ENCODE measurements around the gene ACTG2. TPM values are rescaled to one million over a fixed set of nuclear protein-coding genes. Genes with fewer than 3 reads are reported as not detected.

ACTG2 gene
- total and polyA plus RNA-seq, 2 donors (not counting 1 experiment from before 2014, with no cell fraction given) = not detected

DNA sequence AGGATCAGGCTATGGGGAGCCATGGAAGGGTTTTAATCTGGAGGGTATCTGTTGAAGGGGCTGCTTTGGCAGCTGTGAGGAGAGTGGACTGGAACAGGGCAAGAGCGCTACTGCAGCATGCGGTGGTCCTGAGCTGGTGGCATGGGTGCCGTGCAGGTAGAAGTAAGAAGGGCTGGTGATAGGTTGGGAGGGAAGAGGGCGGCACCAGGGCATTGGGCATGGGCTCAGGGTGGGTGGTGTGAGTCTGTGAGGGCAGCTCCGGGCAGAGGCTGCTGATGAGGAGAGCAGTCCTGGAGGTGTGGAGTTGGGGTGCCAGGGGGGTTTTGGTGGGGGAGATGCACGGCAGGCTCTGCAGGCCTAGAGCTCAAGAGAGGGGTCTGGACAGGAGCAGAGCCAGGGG, 2.1 kb downstream of the ACTG2 start:
- no peaks in the 10 kb centered on the region for H3K9me3 Mint-ChIP-seq (ENCODE audit: insufficient read depth)
- H3K4me3 Mint-ChIP-seq = no peak overlapping the region
- no peaks in the 10 kb centered on the region for H3K79me2 ChIP-seq (ENCODE audit: control insufficient read depth, insufficient read depth, low read length)
- peaks cover 13% of the 10 kb centered on the region for H3K27me3 Mint-ChIP-seq
- 83% methylated on average over 6 of the region's 6 CpGs for WGBS (ENCODE audit: insufficient coverage)
- no peaks in the 10 kb centered on the region for H4K20me1 ChIP-seq (ENCODE audit: control insufficient read depth, insufficient read depth, low read length, poor library complexity, severe bottlenecking)
- no peak overlapping the region for H3K9ac ChIP-seq (ENCODE audit: low read length)
- no peaks in the 10 kb centered on the region for H3K27me3 ChIP-seq (replicated peaks in 1 of 4; ENCODE audit: control extremely low read depth in 1 of 4, control insufficient read depth in 3 of 4, insufficient read depth in 4 of 4, low read length in 3 of 4)
- no peak overlapping the region for H2AFZ ChIP-seq (ENCODE audit: insufficient read depth, low read depth, low read length, poor library complexity, severe bottlenecking)
- POLR2A ChIA-PET = no interaction called here
- peaks cover 3 to 12% of the 10 kb centered on the region in 2 donors for H3K4me1 ChIP-seq (ENCODE audit: control insufficient read depth in 2 of 2, insufficient read depth in 2 of 2, low read length in 2 of 2)
- TF ChIP-seq CTCF (IDR thresholded peaks at IDR 0.05) (no peak), EZH2 (IDR thresholded peaks at IDR 0.05; ENCODE audit: borderline replicate concordance, insufficient read depth, low read depth, low read length, poor library complexity, severe bottlenecking) (no peak)
- no peaks in the 10 kb centered on the region for H3K9me3 ChIP-seq (ENCODE audit: control extremely low read depth in 1 of 3, control insufficient read depth in 2 of 3, insufficient read depth in 1 of 3, low read length in 2 of 3)
- no peak for ATAC-seq (ENCODE audit: low read depth)
- H3K27ac ChIP-seq (ENCODE audit: low read length in 2 of 2) = no peak overlapping the region
- H3K4me1 Mint-ChIP-seq = peaks cover 6% of the 10 kb centered on the region
- no peak overlapping the region for H3K4me3 ChIP-seq (ENCODE audit: control extremely low read depth in 1 of 5, extremely low read depth in 1 of 5, insufficient read depth in 1 of 5, low read depth in 2 of 5, low read length in 4 of 5)
- intact Hi-C loops (cut with micrococcal nuclease) = no loop called here
- CTCF ChIA-PET = no interaction called here
- no peak for DNase-seq
- no peak overlapping the region for H3K4me2 ChIP-seq (replicated peaks; ENCODE audit: low read depth, low read length, poor library complexity, severe bottlenecking)
- no peaks in the 10 kb centered on the region for H3K36me3 ChIP-seq (replicated peaks in 1 of 2; ENCODE audit: control extremely low read depth in 1 of 2, control insufficient read depth in 1 of 2, extremely low read depth in 1 of 2, insufficient read depth in 2 of 2, low read length in 1 of 2)
- no peak overlapping the region for H3K27ac Mint-ChIP-seq

DNA sequence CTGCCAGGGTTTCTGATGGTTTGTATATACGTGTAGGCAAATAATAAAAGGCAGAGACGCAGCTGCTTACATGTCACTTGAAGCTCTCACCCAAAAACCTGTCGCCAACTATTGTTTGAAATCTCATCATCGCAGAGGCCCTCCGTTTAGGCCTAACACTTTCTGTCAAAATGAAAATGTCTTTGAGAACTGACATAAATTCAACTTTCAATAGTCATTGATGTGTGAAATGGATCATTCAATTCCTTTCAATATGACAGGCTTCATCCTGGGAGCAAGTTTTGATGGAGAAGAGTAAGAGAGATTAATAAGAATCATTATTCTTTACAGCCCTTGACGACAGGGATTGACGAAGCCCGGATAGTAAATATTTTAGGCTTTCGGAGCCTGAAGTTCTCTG, 2.7 kb downstream of the ACTG2 start:
- DNase-seq (no peak), ATAC-seq (ENCODE audit: low read depth) (no peak)
- H3K4me3 ChIP-seq (ENCODE audit: control extremely low read depth in 1 of 5, extremely low read depth in 1 of 5, insufficient read depth in 1 of 5, low read depth in 2 of 5, low read length in 4 of 5) = no peak overlapping the region
- no peaks in the 10 kb centered on the region for H3K27me3 ChIP-seq (replicated peaks in 1 of 4; ENCODE audit: control extremely low read depth in 1 of 4, control insufficient read depth in 3 of 4, insufficient read depth in 4 of 4, low read length in 3 of 4)
- no peak overlapping the region for H3K27ac Mint-ChIP-seq
- TF ChIP-seq EZH2 (IDR thresholded peaks at IDR 0.05; ENCODE audit: borderline replicate concordance, insufficient read depth, low read depth, low read length, poor library complexity, severe bottlenecking) = no peak
- TF ChIP-seq CTCF (IDR thresholded peaks at IDR 0.05) = no peak
- H3K4me1 ChIP-seq (ENCODE audit: control insufficient read depth in 2 of 2, insufficient read depth in 2 of 2, low read length in 2 of 2) = peaks cover 3 to 12% of the 10 kb centered on the region in 2 donors
- H3K4me2 ChIP-seq (replicated peaks; ENCODE audit: low read depth, low read length, poor library complexity, severe bottlenecking) = no peak overlapping the region
- H3K36me3 ChIP-seq (replicated peaks in 1 of 2; ENCODE audit: control extremely low read depth in 1 of 2, control insufficient read depth in 1 of 2, extremely low read depth in 1 of 2, insufficient read depth in 2 of 2, low read length in 1 of 2) = no peaks in the 10 kb centered on the region
- no peaks in the 10 kb centered on the region for H4K20me1 ChIP-seq (ENCODE audit: control insufficient read depth, insufficient read depth, low read length, poor library complexity, severe bottlenecking)
- H3K4me3 Mint-ChIP-seq = no peak overlapping the region
- intact Hi-C loops (cut with micrococcal nuclease) = no loop called here
- H3K27me3 Mint-ChIP-seq = peaks cover 13% of the 10 kb centered on the region
- ChIA-PET CTCF (no interaction called here), POLR2A (no interaction called here)
- H3K4me1 Mint-ChIP-seq = peaks cover 6% of the 10 kb centered on the region
- H3K27ac ChIP-seq (ENCODE audit: low read length in 2 of 2) = no peak overlapping the region
- no CpG with 5 or more reads among the region's 9 CpGs for WGBS (ENCODE audit: insufficient coverage)
- H3K9ac ChIP-seq (ENCODE audit: low read length) = no peak overlapping the region
- no peak overlapping the region for H2AFZ ChIP-seq (ENCODE audit: insufficient read depth, low read depth, low read length, poor library complexity, severe bottlenecking)
- no peaks in the 10 kb centered on the region for H3K79me2 ChIP-seq (ENCODE audit: control insufficient read depth, insufficient read depth, low read length)
- H3K9me3 ChIP-seq (ENCODE audit: control extremely low read depth in 1 of 3, control insufficient read depth in 2 of 3, insufficient read depth in 1 of 3, low read length in 2 of 3) = no peaks in the 10 kb centered on the region
- no peaks in the 10 kb centered on the region for H3K9me3 Mint-ChIP-seq (ENCODE audit: insufficient read depth)

Data from B cell (primary cell).